Measurements from ENCODE around the gene COL19A1.

COL19A1 gene

GRCh38 chr6:70112716-70113115, 246.4 kb downstream of the COL19A1 start:
- H3K4me3 ChIP-seq (ENCODE audit: low read length), result no peak overlapping the region
- no peaks in the 10 kb centered on the region for H3F3A ChIP-seq (ENCODE audit: insufficient read depth, low read length)
- no peak for TF ChIP-seq CTCF (IDR thresholded peaks at IDR 0.05; ENCODE audit: low read length)
- no peak for TF ChIP-seq EZH2 (optimal IDR thresholded peaks at IDR 0.05; ENCODE audit: low read depth, low read length)
- no peak for TF ChIP-seq EZH2phosphoT487 (IDR thresholded peaks at IDR 0.05; ENCODE audit: low read length)
- H3K27me3 ChIP-seq (replicated peaks; ENCODE audit: insufficient read depth, low read length), result no peaks in the 10 kb centered on the region
- no peak overlapping the region for H3K9ac ChIP-seq (ENCODE audit: low read length)
- no peaks in the 10 kb centered on the region for H3K79me2 ChIP-seq (ENCODE audit: low read length)
- DNase-seq, result no peak
- H3K36me3 ChIP-seq (replicated peaks; ENCODE audit: insufficient read depth, low read length), result no peaks in the 10 kb centered on the region
- no peaks in the 10 kb centered on the region for H3K9me3 ChIP-seq (replicated peaks; ENCODE audit: insufficient read depth, low read length)
- H2AFZ ChIP-seq (ENCODE audit: low read length), result no peak overlapping the region
- no peaks in the 10 kb centered on the region for H3K4me1 ChIP-seq (ENCODE audit: low read length)
- H4K20me1 ChIP-seq (ENCODE audit: insufficient read depth, low read length), result no peaks in the 10 kb centered on the region
- H3K4me2 ChIP-seq (ENCODE audit: low read depth, low read length), result no peak overlapping the region
- H3K9me2 ChIP-seq (replicated peaks; ENCODE audit: insufficient read depth, low read length), result no peaks in the 10 kb centered on the region
- H3K27ac ChIP-seq (ENCODE audit: low read length), result no peak overlapping the region

GRCh38 chr6:70113171-70113570, 246.8 kb downstream of the COL19A1 start:
- no peaks in the 10 kb centered on the region for H3K9me3 ChIP-seq (replicated peaks; ENCODE audit: insufficient read depth, low read length)
- H3K79me2 ChIP-seq (ENCODE audit: low read length), result no peaks in the 10 kb centered on the region
- no peaks in the 10 kb centered on the region for H3K4me1 ChIP-seq (ENCODE audit: low read length)
- TF ChIP-seq CTCF (IDR thresholded peaks at IDR 0.05; ENCODE audit: low read length) (no peak), EZH2 (optimal IDR thresholded peaks at IDR 0.05; ENCODE audit: low read depth, low read length) (no peak), EZH2phosphoT487 (IDR thresholded peaks at IDR 0.05; ENCODE audit: low read length) (no peak)
- H3K4me3 ChIP-seq (ENCODE audit: low read length), result no peak overlapping the region
- DNase-seq, result no peak
- no peak overlapping the region for H3K4me2 ChIP-seq (ENCODE audit: low read depth, low read length)
- H3F3A ChIP-seq (ENCODE audit: insufficient read depth, low read length), result no peaks in the 10 kb centered on the region
- no peaks in the 10 kb centered on the region for H3K27me3 ChIP-seq (replicated peaks; ENCODE audit: insufficient read depth, low read length)
- no peaks in the 10 kb centered on the region for H4K20me1 ChIP-seq (ENCODE audit: insufficient read depth, low read length)
- no peaks in the 10 kb centered on the region for H3K9me2 ChIP-seq (replicated peaks; ENCODE audit: insufficient read depth, low read length)
- H3K36me3 ChIP-seq (replicated peaks; ENCODE audit: insufficient read depth, low read length), result no peaks in the 10 kb centered on the region
- no peak overlapping the region for H2AFZ ChIP-seq (ENCODE audit: low read length)
- no peak overlapping the region for H3K9ac ChIP-seq (ENCODE audit: low read length)
- H3K27ac ChIP-seq (ENCODE audit: low read length), result no peak overlapping the region

- no peak for DNase-seq
- TF ChIP-seq CTCF (IDR thresholded peaks at IDR 0.05; ENCODE audit: low read length) (no peak), EZH2phosphoT487 (IDR thresholded peaks at IDR 0.05; ENCODE audit: low read length) (no peak), EZH2 (optimal IDR thresholded peaks at IDR 0.05; ENCODE audit: low read depth, low read length) (no peak)
- no peak overlapping the region for H3K4me3 ChIP-seq (ENCODE audit: low read length)
- H3F3A ChIP-seq (ENCODE audit: insufficient read depth, low read length), result no peaks in the 10 kb centered on the region
- no peaks in the 10 kb centered on the region for H3K36me3 ChIP-seq (replicated peaks; ENCODE audit: insufficient read depth, low read length)
- H3K4me1 ChIP-seq (ENCODE audit: low read length), result no peaks in the 10 kb centered on the region
- H3K27ac ChIP-seq (ENCODE audit: low read length), result no peak overlapping the region
- no peaks in the 10 kb centered on the region for H4K20me1 ChIP-seq (ENCODE audit: insufficient read depth, low read length)
- H3K9me2 ChIP-seq (replicated peaks; ENCODE audit: insufficient read depth, low read length), result no peaks in the 10 kb centered on the region
- H3K4me2 ChIP-seq (ENCODE audit: low read depth, low read length), result no peak overlapping the region
- no peak overlapping the region for H2AFZ ChIP-seq (ENCODE audit: low read length)
- H3K9ac ChIP-seq (ENCODE audit: low read length), result no peak overlapping the region
- no peaks in the 10 kb centered on the region for H3K27me3 ChIP-seq (replicated peaks; ENCODE audit: insufficient read depth, low read length)
- H3K79me2 ChIP-seq (ENCODE audit: low read length), result no peaks in the 10 kb centered on the region
- no peaks in the 10 kb centered on the region for H3K9me3 ChIP-seq (replicated peaks; ENCODE audit: insufficient read depth, low read length)
Observed at GRCh38 chr6:70118670-70119069, 252.3 kb downstream of the COL19A1 start.

All from MM.1S (cell line).